NCI-H1694 (cell line): ENCODE measurements around the gene SEC61B.
"Not testable (repeated sequence)": the region's sequence is repeated elsewhere in the genome, so short reads cannot be mapped to it uniquely, and the experiment has no call there.

Experiments used
- DNase-seq: peaks from one replicate; lab custom pipeline; 2025; lab: John Stamatoyannopoulos, UW

The SEC61B gene

GRCh38 chr9:99237849-99238248 is 15.8 kb downstream of the SEC61B start:
- DNase-seq: not testable (repeated sequence)

DNA sequence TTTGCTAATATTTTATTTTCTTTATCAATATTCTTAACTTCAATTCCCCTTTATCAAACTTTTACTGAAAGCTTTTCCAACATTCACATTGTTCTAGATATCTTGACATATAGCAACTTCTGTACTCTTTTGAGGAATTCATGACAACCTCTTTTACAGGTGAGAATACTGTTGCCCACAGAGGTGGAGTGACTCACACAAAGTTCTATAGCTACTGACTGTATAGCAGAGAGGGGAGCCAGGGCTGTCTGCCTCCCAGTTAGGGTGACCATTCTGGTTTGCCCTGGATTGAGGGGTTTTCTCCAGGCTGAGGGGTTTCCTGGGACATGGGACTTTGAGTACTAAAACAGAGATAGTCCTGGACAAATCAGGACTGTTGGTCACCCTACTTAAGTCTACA is 16.2 kb downstream of the SEC61B start:
- DNase-seq: no peak

DNA sequence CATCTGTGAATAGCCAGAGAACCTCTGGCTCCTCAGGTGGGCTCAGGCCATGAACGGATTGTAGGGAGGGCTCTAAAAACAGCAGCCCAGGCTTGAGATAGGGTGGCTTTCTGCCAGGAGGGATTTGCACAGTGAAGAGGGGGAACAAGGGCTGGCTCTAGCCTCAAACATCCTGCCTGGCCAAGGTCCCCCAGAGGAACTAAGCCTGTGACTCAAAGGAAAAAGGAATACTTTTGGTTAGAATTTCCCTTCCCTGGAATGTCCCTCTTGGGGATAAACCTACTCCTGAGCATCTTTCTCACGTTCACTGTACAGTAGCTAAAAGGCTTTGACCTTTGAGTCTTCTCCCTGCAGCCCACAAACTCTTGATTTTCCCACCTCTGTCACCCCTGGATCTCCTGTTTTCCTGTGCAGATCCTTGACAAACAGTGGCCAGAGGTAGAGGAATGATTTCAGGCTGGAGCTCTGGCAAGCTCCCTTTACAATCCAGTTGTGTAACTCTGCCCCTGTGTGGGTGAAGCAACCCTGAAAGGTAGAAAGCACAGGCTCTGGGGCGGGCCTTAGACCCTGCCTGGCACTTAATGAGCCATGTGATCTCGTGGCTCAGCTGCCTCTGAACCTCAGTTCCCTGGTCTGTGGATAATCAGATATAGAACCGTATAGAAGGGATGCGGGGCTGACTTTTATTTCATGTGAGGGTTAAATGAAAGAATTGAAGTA is 17.4 kb downstream of the SEC61B start:
- no peak for DNase-seq

DNA sequence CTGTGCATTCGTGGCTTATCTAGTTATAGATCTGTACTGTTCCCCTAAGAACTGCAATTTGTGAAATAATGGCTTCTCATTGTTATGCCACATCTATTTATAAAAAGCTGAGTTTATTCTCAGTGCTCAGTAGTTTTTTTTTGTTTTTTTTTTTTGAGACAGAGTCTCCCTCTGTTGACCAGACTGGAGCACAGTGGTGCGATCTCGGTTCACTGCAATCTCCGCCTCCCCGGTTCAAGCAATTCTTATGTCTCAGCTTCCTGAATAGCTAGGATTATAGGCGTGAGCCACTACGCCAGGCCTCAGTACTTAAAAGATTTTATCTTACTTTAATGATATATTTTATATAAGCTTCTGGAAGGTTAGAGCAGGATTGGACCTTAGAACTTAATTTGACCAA is 19.0 kb downstream of the SEC61B start:
- no peak for DNase-seq

GRCh38 chr9:99244344-99245260 is 22.5 kb downstream of the SEC61B start:
- no peak for DNase-seq

GRCh38 chr9:99249619-99250018 is 27.5 kb downstream of the SEC61B start:
- no peak for DNase-seq

- DNase-seq: no peak
Observed at GRCh38 chr9:99251157-99251556, 29.1 kb downstream of the SEC61B start.

GRCh38 chr9:99253134-99253533 is 31.1 kb downstream of the SEC61B start:
- DNase-seq: no peak

- no peak for DNase-seq
Observed at GRCh38 chr9:99253772-99254431, 31.8 kb downstream of the SEC61B start.

DNA sequence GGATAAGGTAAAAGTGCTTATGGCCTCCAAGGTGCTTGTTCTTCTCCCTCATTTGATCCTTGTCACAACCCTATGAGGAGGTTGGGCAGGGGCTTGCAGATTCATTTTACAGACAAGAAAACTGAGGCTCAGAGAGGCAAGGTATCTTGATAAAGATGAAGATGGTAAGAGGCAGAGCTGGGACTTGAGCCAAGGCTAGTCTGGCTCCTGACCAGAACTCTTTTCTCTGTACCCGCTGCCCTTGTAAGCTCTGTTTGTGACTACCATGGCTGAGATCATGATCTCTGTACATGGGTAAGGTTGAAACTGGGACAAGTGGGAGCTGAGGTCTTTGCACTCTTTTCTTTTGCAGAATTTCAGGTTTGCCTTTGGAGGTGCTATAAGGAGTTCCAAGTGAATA is 33.6 kb downstream of the SEC61B start:
- no peak for DNase-seq

DNA sequence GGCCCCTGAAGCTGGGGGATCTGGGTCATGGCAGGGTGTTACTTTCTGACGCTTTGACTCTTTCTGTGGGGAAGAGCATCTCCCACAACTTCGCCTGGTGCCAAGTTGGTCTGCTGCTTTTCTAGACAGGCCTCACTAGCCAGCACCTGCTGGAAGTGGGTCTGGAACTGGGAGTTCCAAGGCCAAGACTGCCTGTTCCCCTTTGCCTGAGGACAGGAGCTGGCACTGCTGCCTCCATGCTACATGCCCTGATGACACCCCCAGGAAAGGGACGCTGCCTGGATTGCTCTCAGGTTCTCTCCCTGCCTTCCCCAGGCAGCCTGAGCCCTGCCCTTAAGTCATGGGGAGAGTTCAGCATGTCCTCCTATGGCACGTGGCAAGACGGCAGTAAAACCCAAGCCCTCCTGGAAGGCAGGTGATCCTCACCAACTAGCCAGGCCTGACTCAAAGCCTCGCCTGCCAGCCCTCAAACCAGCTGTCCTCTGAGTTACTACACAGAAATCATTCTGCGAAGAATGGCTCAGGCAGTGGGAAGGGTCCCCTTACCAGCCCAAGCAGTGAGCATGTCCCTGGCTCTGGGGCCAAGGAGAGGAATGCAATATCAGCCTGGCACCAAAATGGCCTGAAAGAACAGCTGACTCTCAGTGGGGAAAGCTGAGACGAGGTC is 35.8 kb downstream of the SEC61B start:
- DNase-seq: no peak

- DNase-seq: no peak
Observed at GRCh38 chr9:99259231-99259918, 37.3 kb downstream of the SEC61B start.

- DNase-seq: no peak
Observed at GRCh38 chr9:99261923-99262322, 39.8 kb downstream of the SEC61B start.

GRCh38 chr9:99262949-99263418 is 40.9 kb downstream of the SEC61B start:
- DNase-seq: no peak

DNA sequence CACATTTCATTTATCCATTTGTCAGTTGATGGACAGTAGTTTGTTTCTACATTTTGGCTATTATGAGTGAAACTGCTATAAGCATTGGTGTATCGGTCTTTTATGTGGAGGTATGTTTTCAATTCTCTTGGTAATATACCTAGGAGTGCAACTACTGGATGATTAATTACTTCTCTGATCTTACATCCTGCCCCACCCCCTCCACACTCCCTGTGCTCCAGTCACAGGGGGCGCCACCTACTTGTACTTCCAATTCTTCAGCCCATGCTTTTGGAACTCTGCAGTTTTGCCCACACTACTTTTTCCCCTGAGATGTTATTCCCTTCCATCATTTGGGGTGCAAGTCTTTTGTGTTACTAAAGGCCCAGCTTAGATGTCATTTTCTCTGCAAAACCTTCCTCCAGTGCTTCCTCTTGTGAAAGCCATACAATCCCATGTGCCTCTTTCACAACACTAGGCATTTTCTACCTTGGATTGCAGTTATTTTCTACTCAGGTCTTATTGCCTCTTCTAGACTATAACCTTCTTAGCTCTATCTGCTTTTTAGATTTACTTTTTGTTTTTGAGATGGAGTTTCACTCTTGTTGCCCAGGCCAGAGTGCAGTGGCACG is 42.1 kb downstream of the SEC61B start:
- no peak for DNase-seq

- DNase-seq: no peak
Observed at GRCh38 chr9:99265691-99266090, 43.6 kb downstream of the SEC61B start.

DNA sequence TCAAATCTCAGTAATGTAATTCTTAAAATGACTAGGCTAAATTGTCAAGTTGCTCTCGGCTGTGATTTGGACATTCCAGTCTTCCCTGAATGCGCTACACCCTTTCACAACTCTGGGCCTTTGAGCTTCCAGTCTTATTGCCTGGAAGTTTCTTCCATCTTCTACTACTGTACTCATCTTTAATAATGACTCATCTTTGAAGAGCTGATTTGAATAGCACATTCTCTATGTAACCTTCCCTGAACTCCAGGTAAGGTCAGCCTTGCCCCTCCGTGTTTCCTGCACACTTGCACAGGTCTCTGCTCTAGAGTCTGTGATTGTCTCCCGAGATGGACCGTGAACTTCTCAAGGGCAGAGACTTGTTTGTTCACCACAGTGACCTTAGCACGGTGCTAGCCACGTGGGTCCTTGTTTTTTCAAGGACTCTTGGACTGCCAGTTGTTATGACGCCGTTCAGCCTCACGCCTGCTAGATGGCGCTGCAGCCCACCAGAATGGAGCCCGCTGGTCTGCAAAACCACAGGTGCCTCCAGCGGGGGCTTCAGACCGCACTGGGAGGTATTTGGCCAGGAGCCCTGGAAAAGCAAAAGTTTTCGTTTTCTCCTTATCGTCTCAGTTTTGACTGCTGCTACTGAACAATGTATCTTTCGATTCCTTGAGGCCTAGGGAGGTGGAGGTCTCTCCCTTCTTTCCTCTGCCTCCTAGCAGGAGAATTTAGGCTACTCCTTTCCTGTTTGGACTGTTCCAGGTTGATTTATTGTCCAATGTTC is 44.4 kb downstream of the SEC61B start:
- peak; percentile 11 for DNase-seq

- DNase-seq: no peak
Observed at GRCh38 chr9:99269416-99269815, 47.3 kb downstream of the SEC61B start.

- DNase-seq: no peak
Observed at GRCh38 chr9:99270491-99270890, 48.4 kb downstream of the SEC61B start.

DNA sequence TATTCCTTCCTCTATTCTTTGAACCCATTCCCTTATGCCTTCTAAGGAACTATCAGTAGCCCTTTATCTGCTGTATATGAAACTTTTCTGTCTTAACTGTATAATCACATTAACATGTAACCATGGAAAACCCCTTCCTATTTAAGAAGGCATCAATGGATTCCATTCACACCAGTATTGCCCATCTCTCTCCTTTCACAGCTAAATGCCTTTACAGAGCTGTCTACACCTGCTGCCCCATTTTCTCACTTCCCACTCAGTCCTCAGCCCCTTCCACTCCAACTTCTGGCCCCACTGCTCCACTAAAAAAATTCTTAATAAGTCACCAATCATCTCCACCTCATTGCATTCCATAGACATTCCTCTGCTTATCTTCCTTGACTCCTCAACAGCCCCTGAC is 50.8 kb downstream of the SEC61B start:
- no peak for DNase-seq
